OCI-LY3 (cell line): ENCODE measurements around the gene IGFL1.

Source experiments
- CTCF ChIP-seq: fragments of 200-600, 300-600 bp; sonication (generic); IDR thresholded peaks from 2 replicates; pipeline ENCODE4 v1.5.1; 2014; ENCODE audit warnings: antibody characterized with exemption, low read length, low read depth
- EZH2phosphoT487 ChIP-seq: fragments of 200-600 bp; shearing (Covaris generic); IDR thresholded peaks from 2 replicates; pipeline ENCODE4 v1.6.1; 2018; ENCODE audit warnings: antibody characterized with exemption, mixed run types, low read depth

GRCh38 chr19:46217476-46217875 is 12.1 kb upstream of the IGFL1 start:
- TF ChIP-seq CTCF, result no peak
- no peak for TF ChIP-seq EZH2phosphoT487
